GM12878 (cell line): ENCODE data around the gene CSNK1G3. TPM values are rescaled to one million over a fixed set of nuclear protein-coding genes. Genes with fewer than 3 reads are reported as not detected.

Source experiments
- BCL11A ChIP-seq: IDR thresholded peaks from 2 replicates; pipeline ENCODE4 v1.6.1; 2011; ENCODE audit warnings: low read depth, low read length
- HDAC2 ChIP-seq: fragments of 200-600 bp; sonication (generic); IDR thresholded peaks from 2 replicates; pipeline ENCODE4 v1.6.1; 2017
- JUNB ChIP-seq: IDR thresholded peaks from 2 replicates; pipeline ENCODE4 v1.6.1; 2016; ENCODE audit warnings: antibody characterized with exemption, mild to moderate bottlenecking
- MEF2A ChIP-seq: IDR thresholded peaks from 2 replicates; pipeline ENCODE4 v1.6.1; 2011; ENCODE audit warnings: low read depth, mild to moderate bottlenecking, low read length, moderate library complexity; ENCODE audit not compliant: insufficient read depth
- MEF2B ChIP-seq: fragments of 450-650 bp; IDR thresholded peaks from 2 replicates; pipeline ENCODE4 v1.6.1; 2018; ENCODE audit warnings: mild to moderate bottlenecking, moderate library complexity; ENCODE audit not compliant: partially characterized antibody, poor library complexity, severe bottlenecking
- NFXL1 ChIP-seq: fragments of 450-650 bp; IDR thresholded peaks from 2 replicates; pipeline ENCODE4 v1.6.1; 2017; ENCODE audit warnings: antibody characterized with exemption, mild to moderate bottlenecking, borderline replicate concordance
- NR2C2 ChIP-seq: IDR thresholded peaks from 2 replicates; pipeline ENCODE4 v1.6.1; 2011; ENCODE audit warnings: borderline replicate concordance, low read depth; ENCODE audit not compliant: control insufficient read depth, insufficient read length
- POLR2AphosphoS5 ChIP-seq: IDR thresholded peaks from 2 replicates; pipeline ENCODE4 v1.6.1; 2011; ENCODE audit warnings: mild to moderate bottlenecking, low read length, inconsistent platforms
- RCOR1 ChIP-seq: conservative IDR thresholded peaks from 2 replicates; pipeline ENCODE4 v1.6.1; 2012; ENCODE audit warnings: low read depth, low read length, improper control_type of control experiment
- SRF ChIP-seq, 2 experiments: IDR thresholded peaks; 2 replicates each; pipeline ENCODE4 v1.6.1; 2011; ENCODE audit warnings: low read depth in 2 of 2, low read length in 2 of 2, mild to moderate bottlenecking in 1 of 2, moderate library complexity in 1 of 2
- STAT3 ChIP-seq: IDR thresholded peaks from 2 replicates; pipeline ENCODE4 v1.6.1; 2011; ENCODE audit warnings: low read depth, low read length, improper control_type of control experiment
- YBX1 ChIP-seq: fragments of 450-650 bp; IDR thresholded peaks from 2 replicates; pipeline ENCODE4 v1.6.1; 2016; ENCODE audit warnings: antibody characterized with exemption
- ZNF274 ChIP-seq: IDR thresholded peaks from one replicate; pipeline ENCODE4 v1.8.0; 2011; ENCODE audit not compliant: insufficient read length, insufficient read depth
- ZNF384 ChIP-seq: IDR thresholded peaks from 2 replicates; pipeline ENCODE4 v1.6.1; 2012; ENCODE audit warnings: low read depth, mild to moderate bottlenecking, low read length, improper control_type of control experiment, borderline replicate concordance
- ZSCAN29 ChIP-seq: fragments of 450-650 bp; IDR thresholded peaks from 2 replicates; pipeline ENCODE4 v1.6.1; 2017; ENCODE audit warnings: mild to moderate bottlenecking, moderate library complexity
- polyA plus RNA-seq, 11 experiments: library from polyadenylated mRNA; depleted of rRNA in 4 of 11; unstranded in 6 of 11; stranded (reverse) in 5 of 11; fragments of >200 nt; fragmentation: Nextera tagmentation in 4 of 11; fragmentation: Illumina TruSeq in 1 of 11; extraction: Ambion mirVana in 4 of 11; extraction: Trizol in 1 of 11; gene quantifications; 1 replicate in 1 of 11; 2 replicates in 10 of 11; pipeline versions ENCODE4 v1.2.1 to v1.2.3, GENCODE V29; 2011 to 2016; ENCODE audit warnings: inconsistent platforms in 2 of 11, missing spikeins in 2 of 11, low read depth in 1 of 11
- total RNA-seq, 4 experiments: library from RNA; depleted of rRNA in 3 of 4; stranded (reverse); fragments of >200 nt in 3 of 4; fragmentation: Illumina TruSeq in 1 of 4; extraction: Trizol in 1 of 4; gene quantifications; 2 replicates each; pipeline versions ENCODE4 v1.2.1 to v1.2.3, GENCODE V29; 2013 to 2021
- TF ChIP-seq, protein P1 (sequence below): fragments of 450-650 bp; IDR thresholded peaks from 2 replicates; pipeline ENCODE4 v1.6.1; 2017; ENCODE audit warnings: antibody characterized with exemption, mild to moderate bottlenecking, moderate library complexity
- TF ChIP-seq, protein P2 (sequence below): fragments of 450-650 bp; IDR thresholded peaks from 2 replicates; pipeline ENCODE4 v1.6.1; 2016; ENCODE audit warnings: mild to moderate bottlenecking
- TF ChIP-seq, protein P3 (sequence below): IDR thresholded peaks from 2 replicates; pipeline ENCODE4 v1.6.1; 2012; ENCODE audit warnings: low read depth, low read length, improper control_type of control experiment
- TF ChIP-seq, protein P4 (sequence below): IDR thresholded peaks from 2 replicates; pipeline ENCODE4 v1.6.1; 2012; ENCODE audit warnings: mild to moderate bottlenecking, low read depth, low read length

CSNK1G3 gene
- total and polyA plus RNA-seq, 10 of the 15 experiments (the other 5 are each of a cell fraction or from before 2014, with no cell fraction given): 7.4 to 24.1 (median 17.9) TPM

DNA sequence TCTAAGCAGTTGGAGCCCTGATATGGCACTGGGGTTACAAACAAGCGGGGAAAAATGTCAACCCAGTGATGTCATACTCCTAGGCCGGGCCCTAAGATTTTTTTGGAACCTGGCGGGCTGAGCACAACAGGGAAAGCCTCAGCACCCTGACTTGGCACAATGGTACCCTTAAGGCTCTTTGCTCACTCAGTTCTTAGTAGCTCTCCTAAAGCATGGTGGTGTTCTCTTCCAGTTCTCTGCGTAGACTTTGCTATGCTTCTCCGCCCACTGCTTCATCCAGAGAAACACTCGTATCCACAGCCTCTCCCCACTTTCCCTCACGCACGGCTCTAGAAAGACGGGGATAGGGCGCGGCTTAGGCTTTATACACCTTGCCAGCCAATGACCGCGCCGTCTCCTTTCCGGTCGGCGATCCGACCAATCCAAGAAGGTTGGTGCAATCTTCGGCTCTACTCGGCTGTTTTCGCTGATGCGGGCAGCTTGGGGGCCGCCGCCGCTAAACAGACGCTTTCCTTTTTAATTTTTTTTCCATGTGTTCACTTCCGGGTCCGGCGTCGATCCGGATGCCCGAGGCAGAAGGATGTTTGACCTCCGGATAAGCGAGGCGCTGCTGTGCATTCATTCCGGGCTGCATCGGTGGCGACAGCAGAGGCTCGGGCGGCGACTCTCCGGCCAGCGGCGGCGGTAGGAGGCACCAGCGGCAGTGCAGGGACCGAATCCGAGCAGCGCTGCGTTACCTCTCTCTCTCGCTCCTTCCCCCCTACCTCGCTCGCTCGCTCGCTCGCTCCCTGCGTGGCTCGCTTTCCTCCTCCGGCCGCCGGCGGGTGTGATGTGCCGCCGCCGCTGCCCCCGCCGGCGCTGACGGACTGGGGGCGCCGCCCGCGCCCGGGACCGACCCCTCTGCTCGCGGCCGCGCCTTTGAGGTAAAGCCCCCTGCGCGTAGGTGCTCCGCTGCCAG, at the start of gene CSNK1G3 (continued):
- TF ChIP-seq ZNF384: peak; percentile 92
- TF ChIP-seq JUNB: no peak
- TF ChIP-seq SRF (IDR thresholded peaks at IDR 0.05; ENCODE audit: low read depth in 2 of 2, low read length in 2 of 2): no peak
- no peak for TF ChIP-seq MEF2A
- no peak for TF ChIP-seq HDAC2
- no peak for TF ChIP-seq YBX1
- no peak; the same call in 1 of the 2 replicates for TF ChIP-seq ZSCAN29
- no peak for TF ChIP-seq STAT3
- TF ChIP-seq BCL11A: no peak
- TF ChIP-seq POLR2AphosphoS5: peak; percentile 98
- no peak for TF ChIP-seq NR2C2
- TF ChIP-seq, protein P1, sequence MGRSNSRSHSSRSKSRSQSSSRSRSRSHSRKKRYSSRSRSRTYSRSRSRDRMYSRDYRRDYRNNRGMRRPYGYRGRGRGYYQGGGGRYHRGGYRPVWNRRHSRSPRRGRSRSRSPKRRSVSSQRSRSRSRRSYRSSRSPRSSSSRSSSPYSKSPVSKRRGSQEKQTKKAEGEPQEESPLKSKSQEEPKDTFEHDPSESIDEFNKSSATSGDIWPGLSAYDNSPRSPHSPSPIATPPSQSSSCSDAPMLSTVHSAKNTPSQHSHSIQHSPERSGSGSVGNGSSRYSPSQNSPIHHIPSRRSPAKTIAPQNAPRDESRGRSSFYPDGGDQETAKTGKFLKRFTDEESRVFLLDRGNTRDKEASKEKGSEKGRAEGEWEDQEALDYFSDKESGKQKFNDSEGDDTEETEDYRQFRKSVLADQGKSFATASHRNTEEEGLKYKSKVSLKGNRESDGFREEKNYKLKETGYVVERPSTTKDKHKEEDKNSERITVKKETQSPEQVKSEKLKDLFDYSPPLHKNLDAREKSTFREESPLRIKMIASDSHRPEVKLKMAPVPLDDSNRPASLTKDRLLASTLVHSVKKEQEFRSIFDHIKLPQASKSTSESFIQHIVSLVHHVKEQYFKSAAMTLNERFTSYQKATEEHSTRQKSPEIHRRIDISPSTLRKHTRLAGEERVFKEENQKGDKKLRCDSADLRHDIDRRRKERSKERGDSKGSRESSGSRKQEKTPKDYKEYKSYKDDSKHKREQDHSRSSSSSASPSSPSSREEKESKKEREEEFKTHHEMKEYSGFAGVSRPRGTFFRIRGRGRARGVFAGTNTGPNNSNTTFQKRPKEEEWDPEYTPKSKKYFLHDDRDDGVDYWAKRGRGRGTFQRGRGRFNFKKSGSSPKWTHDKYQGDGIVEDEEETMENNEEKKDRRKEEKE: no peak
- TF ChIP-seq, protein P2, sequence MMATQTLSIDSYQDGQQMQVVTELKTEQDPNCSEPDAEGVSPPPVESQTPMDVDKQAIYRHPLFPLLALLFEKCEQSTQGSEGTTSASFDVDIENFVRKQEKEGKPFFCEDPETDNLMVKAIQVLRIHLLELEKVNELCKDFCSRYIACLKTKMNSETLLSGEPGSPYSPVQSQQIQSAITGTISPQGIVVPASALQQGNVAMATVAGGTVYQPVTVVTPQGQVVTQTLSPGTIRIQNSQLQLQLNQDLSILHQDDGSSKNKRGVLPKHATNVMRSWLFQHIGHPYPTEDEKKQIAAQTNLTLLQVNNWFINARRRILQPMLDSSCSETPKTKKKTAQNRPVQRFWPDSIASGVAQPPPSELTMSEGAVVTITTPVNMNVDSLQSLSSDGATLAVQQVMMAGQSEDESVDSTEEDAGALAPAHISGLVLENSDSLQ: peak; percentile 51
- TF ChIP-seq MEF2B: no peak
- no peak for TF ChIP-seq ZNF274
- TF ChIP-seq NFXL1: no peak
- TF ChIP-seq, protein P3, sequence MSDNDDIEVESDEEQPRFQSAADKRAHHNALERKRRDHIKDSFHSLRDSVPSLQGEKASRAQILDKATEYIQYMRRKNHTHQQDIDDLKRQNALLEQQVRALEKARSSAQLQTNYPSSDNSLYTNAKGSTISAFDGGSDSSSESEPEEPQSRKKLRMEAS: no peak
- TF ChIP-seq RCOR1: 0 out of 2 replicates have a peak, but pooled peaks have one; percentile 57
- TF ChIP-seq, protein P4, sequence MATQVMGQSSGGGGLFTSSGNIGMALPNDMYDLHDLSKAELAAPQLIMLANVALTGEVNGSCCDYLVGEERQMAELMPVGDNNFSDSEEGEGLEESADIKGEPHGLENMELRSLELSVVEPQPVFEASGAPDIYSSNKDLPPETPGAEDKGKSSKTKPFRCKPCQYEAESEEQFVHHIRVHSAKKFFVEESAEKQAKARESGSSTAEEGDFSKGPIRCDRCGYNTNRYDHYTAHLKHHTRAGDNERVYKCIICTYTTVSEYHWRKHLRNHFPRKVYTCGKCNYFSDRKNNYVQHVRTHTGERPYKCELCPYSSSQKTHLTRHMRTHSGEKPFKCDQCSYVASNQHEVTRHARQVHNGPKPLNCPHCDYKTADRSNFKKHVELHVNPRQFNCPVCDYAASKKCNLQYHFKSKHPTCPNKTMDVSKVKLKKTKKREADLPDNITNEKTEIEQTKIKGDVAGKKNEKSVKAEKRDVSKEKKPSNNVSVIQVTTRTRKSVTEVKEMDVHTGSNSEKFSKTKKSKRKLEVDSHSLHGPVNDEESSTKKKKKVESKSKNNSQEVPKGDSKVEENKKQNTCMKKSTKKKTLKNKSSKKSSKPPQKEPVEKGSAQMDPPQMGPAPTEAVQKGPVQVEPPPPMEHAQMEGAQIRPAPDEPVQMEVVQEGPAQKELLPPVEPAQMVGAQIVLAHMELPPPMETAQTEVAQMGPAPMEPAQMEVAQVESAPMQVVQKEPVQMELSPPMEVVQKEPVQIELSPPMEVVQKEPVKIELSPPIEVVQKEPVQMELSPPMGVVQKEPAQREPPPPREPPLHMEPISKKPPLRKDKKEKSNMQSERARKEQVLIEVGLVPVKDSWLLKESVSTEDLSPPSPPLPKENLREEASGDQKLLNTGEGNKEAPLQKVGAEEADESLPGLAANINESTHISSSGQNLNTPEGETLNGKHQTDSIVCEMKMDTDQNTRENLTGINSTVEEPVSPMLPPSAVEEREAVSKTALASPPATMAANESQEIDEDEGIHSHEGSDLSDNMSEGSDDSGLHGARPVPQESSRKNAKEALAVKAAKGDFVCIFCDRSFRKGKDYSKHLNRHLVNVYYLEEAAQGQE: no peak
